Right lobe of liver (tissue), 4 donors: Measurements from ENCODE around the gene NUP210.

Source experiments
- POLR2A ChIP-seq: fragments of 450-650 bp; IDR thresholded peaks from one replicate; pipeline ENCODE4 v1.6.1; 2017; ENCODE audit warnings: antibody characterized with exemption, mild to moderate bottlenecking
- TF ChIP-seq, protein P1 (sequence below), 4 donors: fragments of 200-600 bp in 3 of 4; fragments of 450-650 bp in 1 of 4; IDR thresholded peaks; one replicate each; pipeline versions ENCODE4 v1.5.1 to v1.8.0; 2016 to 2022; ENCODE audit warnings: antibody characterized with exemption in 4 of 4, mild to moderate bottlenecking in 2 of 4
- donor health status: DM: no; HTN: no; CAD: no.
- donor health status: DM: no; HTN: no; CAD: no.
- donor health status: DM: no; HTN: yes; CAD: no.

DNA sequence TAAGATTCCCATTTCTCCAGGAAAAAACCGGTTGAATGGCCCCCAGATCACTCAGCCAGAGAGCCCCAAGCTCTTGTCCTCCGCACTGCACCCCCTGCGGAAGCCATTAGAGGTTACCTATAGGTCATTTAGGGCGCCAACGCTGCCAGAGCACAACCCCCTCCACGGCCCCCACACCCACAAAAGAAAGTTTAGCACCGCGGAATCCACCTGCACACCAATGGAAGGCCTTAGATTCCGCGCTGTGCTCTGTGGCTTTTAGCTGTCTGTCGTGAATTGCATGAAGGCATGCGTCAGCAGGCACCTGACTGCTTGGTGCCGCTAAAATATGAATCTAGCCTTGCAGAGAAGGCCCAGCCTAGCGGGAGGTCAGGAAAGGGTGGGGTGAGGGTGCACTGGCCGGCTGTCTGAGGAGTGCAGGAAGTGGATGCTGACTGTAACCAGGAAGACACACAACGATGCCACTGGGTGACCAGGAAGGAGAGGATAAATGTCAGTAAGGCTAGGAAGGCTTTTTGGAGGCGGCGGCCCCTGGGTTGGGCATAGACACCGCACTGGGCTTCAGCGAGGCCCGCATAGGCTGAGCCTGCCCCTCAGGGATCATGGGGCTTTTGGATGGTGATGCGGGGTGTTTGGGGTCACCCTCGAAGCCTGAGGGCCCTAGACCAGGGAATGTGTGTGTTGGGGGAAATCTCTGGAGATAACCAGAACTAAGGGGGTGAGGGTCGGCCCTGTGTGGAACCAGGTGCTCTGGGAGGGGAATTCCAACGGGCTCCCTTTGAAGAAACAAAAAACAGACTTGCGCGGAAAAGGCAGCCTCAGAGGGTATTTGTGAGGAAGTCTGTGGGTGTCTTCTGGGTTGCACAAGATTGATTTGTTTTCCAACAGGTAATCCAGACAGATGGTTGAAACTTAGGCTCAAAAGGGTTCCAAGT, 976 bp upstream of the NUP210 start:
- TF ChIP-seq, protein P1, sequence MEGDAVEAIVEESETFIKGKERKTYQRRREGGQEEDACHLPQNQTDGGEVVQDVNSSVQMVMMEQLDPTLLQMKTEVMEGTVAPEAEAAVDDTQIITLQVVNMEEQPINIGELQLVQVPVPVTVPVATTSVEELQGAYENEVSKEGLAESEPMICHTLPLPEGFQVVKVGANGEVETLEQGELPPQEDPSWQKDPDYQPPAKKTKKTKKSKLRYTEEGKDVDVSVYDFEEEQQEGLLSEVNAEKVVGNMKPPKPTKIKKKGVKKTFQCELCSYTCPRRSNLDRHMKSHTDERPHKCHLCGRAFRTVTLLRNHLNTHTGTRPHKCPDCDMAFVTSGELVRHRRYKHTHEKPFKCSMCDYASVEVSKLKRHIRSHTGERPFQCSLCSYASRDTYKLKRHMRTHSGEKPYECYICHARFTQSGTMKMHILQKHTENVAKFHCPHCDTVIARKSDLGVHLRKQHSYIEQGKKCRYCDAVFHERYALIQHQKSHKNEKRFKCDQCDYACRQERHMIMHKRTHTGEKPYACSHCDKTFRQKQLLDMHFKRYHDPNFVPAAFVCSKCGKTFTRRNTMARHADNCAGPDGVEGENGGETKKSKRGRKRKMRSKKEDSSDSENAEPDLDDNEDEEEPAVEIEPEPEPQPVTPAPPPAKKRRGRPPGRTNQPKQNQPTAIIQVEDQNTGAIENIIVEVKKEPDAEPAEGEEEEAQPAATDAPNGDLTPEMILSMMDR (IDR thresholded peaks at IDR 0.05), result no peak
- no peak for TF ChIP-seq POLR2A
